ACC112 (cell line): ENCODE data around the gene IKBKG.

Experiments
- H2AFZ ChIP-seq: fragments of 200-600 bp; sonication (generic); one replicate; pipeline ENCODE4 v1.6.0; 2017; ENCODE audit warnings: antibody characterized with exemption, low read length; ENCODE audit not compliant: unreplicated experiment
- H3K27ac ChIP-seq: fragments of 200-600 bp; sonication (generic); 2 replicates; pipeline ENCODE4 v1.5.1; 2014; ENCODE audit warnings: low read depth, mild to moderate bottlenecking, antibody characterized with exemption, low read length, moderate library complexity
- H3K27me3 ChIP-seq: fragments of 200-600 bp; sonication (generic); 2 replicates; pipeline ENCODE4 v1.6.1; 2014; ENCODE audit warnings: mild to moderate bottlenecking, antibody characterized with exemption, low read length, moderate library complexity, mixed read lengths; ENCODE audit not compliant: insufficient read depth
- H3K36me3 ChIP-seq: fragments of 200-600 bp; sonication (generic); 2 replicates; pipeline ENCODE4 v1.6.1; 2016; ENCODE audit warnings: mild to moderate bottlenecking, antibody characterized with exemption, low read length, moderate library complexity, mixed read lengths; ENCODE audit not compliant: insufficient read depth
- H3K4me1 ChIP-seq: fragments of 200-600 bp; sonication (generic); one replicate; pipeline ENCODE4 v1.6.1; 2016; ENCODE audit warnings: low read length, mixed read lengths; ENCODE audit not compliant: insufficient read depth, unreplicated experiment, control insufficient read depth
- H3K4me3 ChIP-seq: fragments of 200-600 bp; sonication (generic); 2 replicates; pipeline ENCODE4 v1.5.1; 2014; ENCODE audit warnings: mild to moderate bottlenecking, low read depth, low read length
- H3K79me2 ChIP-seq: fragments of 200-600 bp; sonication (generic); one replicate; pipeline ENCODE4 v1.6.0; 2016; ENCODE audit warnings: low read length; ENCODE audit not compliant: control insufficient read depth, unreplicated experiment, insufficient read depth

IKBKG gene

GRCh38 chrX:154512879-154513553 is 34.4 kb upstream of the IKBKG start:
- Histone ChIP-seq H3K4me3 (no peak overlapping the region), H2AFZ (no peak overlapping the region), H3K4me1 (no peaks in the 10 kb centered on the region), H3K79me2 (peaks cover 8% of the 10 kb centered on the region), H3K27ac (no peak overlapping the region), H3K27me3 (no peaks in the 10 kb centered on the region), H3K36me3 (no peaks in the 10 kb centered on the region)

- no peaks in the 10 kb centered on the region for H3K36me3 ChIP-seq
- no peak overlapping the region for H3K27ac ChIP-seq
- no peaks in the 10 kb centered on the region for H3K27me3 ChIP-seq
- H3K4me3 ChIP-seq = no peak overlapping the region
- no peak overlapping the region for H2AFZ ChIP-seq
- H3K4me1 ChIP-seq = no peaks in the 10 kb centered on the region
- peaks cover 8% of the 10 kb centered on the region for H3K79me2 ChIP-seq
Measured at GRCh38 chrX:154513716-154514115, 33.7 kb upstream of the IKBKG start.

- Histone ChIP-seq H3K27ac (peak overlapping the region; percentile 33; the same call in 1 of the 2 replicates), H3K36me3 (no peaks in the 10 kb centered on the region), H3K79me2 (peaks cover 8% of the 10 kb centered on the region), H3K4me3 (peak overlapping the region; percentile 78), H3K4me1 (no peaks in the 10 kb centered on the region), H3K27me3 (no peaks in the 10 kb centered on the region), H2AFZ (no peak overlapping the region)
Measured at GRCh38 chrX:154515090-154515965, 32.1 kb upstream of the IKBKG start.

- H3K79me2 ChIP-seq = peaks cover 8% of the 10 kb centered on the region
- H2AFZ ChIP-seq = peak within 1 kb of the TSS; percentile 91
- H3K27me3 ChIP-seq = no peaks in the 10 kb centered on the region
- H3K36me3 ChIP-seq = no peaks in the 10 kb centered on the region
- H3K4me3 ChIP-seq = peak within 1 kb of the TSS; percentile 84
- peak within 1 kb of the TSS; percentile 53 for H3K27ac ChIP-seq
- no peaks in the 10 kb centered on the region for H3K4me1 ChIP-seq
Measured at GRCh38 chrX:154515966-154516655, 31.3 kb upstream of the IKBKG start, which contains the start of gene FAM3A. TSS of gene FAM3A (minus strand) at chrX:154516232. CDS start at chrX:154515772, 460 bp downstream.

- peak overlapping the region; percentile 53 for H3K27ac ChIP-seq
- peak overlapping the region; percentile 84 for H3K4me3 ChIP-seq
- peaks cover 8% of the 10 kb centered on the region for H3K79me2 ChIP-seq
- H3K36me3 ChIP-seq = no peaks in the 10 kb centered on the region
- no peaks in the 10 kb centered on the region for H3K27me3 ChIP-seq
- peak overlapping the region; percentile 91 for H2AFZ ChIP-seq
- H3K4me1 ChIP-seq = no peaks in the 10 kb centered on the region
Measured at GRCh38 chrX:154516656-154517100, 30.7 kb upstream of the IKBKG start.

- Histone ChIP-seq H3K4me1 (no peaks in the 10 kb centered on the region), H2AFZ (peak overlapping the region; percentile 91), H3K27me3 (no peaks in the 10 kb centered on the region), H3K27ac (peak overlapping the region; percentile 53; the same call in 1 of the 2 replicates), H3K79me2 (peaks cover 8% of the 10 kb centered on the region), H3K4me3 (peak overlapping the region; percentile 84), H3K36me3 (no peaks in the 10 kb centered on the region)
Measured at GRCh38 chrX:154517101-154517781, 30.2 kb upstream of the IKBKG start.

GRCh38 chrX:154519389-154519788 is 28.0 kb upstream of the IKBKG start:
- Histone ChIP-seq H3K79me2 (peaks cover 8% of the 10 kb centered on the region), H3K27ac (no peak overlapping the region), H3K27me3 (no peaks in the 10 kb centered on the region), H2AFZ (no peak overlapping the region), H3K36me3 (no peaks in the 10 kb centered on the region), H3K4me1 (no peaks in the 10 kb centered on the region), H3K4me3 (no peak overlapping the region)

- H3K27ac ChIP-seq = no peak overlapping the region
- peaks cover 13% of the 10 kb centered on the region for H3K4me1 ChIP-seq
- no peaks in the 10 kb centered on the region for H3K36me3 ChIP-seq
- no peak overlapping the region for H3K4me3 ChIP-seq
- no peaks in the 10 kb centered on the region for H3K79me2 ChIP-seq
- H3K27me3 ChIP-seq = no peaks in the 10 kb centered on the region
- H2AFZ ChIP-seq = no peak overlapping the region
Measured at GRCh38 chrX:154525606-154526490, 21.6 kb upstream of the IKBKG start.

GRCh38 chrX:154526901-154527675 is 20.3 kb upstream of the IKBKG start:
- no peak overlapping the region for H2AFZ ChIP-seq
- no peaks in the 10 kb centered on the region for H3K79me2 ChIP-seq
- H3K36me3 ChIP-seq = no peaks in the 10 kb centered on the region
- H3K4me1 ChIP-seq = peaks cover 16% of the 10 kb centered on the region
- H3K4me3 ChIP-seq = peak overlapping the region; percentile 58; the same call in 1 of the 2 replicates
- no peaks in the 10 kb centered on the region for H3K27me3 ChIP-seq
- H3K27ac ChIP-seq = peak overlapping the region; percentile 70
